ENCODE results near the gene JAKMIP2.
"Not testable (repeated sequence)": the region's sequence is repeated elsewhere in the genome, so short reads cannot be mapped to it uniquely, and the experiment has no call there.

The JAKMIP2 gene

DNA sequence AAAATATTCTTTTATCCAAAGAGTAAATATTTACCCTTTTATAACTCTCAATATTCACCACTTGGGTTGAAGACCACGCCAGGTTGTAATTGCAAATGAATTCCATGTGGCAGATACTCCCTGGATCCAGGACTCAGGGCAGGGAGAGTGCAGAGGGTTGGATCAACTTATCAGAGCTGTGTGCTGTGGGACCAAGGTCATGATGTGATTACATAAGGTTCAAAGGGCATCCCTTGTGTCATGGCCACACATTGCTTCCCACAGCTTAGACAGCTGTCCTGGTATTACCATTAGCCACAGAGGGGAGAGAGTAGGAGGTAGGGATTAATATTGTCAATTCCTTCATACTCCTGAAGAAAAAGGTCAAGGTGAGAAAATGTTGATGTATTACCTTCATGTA, 133.9 kb downstream of the JAKMIP2 start:
- DNase-seq (ENCODE audit: insufficient read length, low spot score) (no peak), FAIRE-seq (no peak)
- TF ChIP-seq SPI1 (IDR thresholded peaks at IDR 0.05; ENCODE audit: low read depth, low read length): no peak
- no peak for TF ChIP-seq POLR2AphosphoS5 (IDR thresholded peaks at IDR 0.05; ENCODE audit: low read depth, low read length)
- TF ChIP-seq TAF1 (IDR thresholded peaks at IDR 0.05; ENCODE audit: low read depth, low read length): no peak
- TF ChIP-seq POU2F2 (IDR thresholded peaks at IDR 0.05; ENCODE audit: low read depth, low read length): no peak
- no peak for TF ChIP-seq PAX5 (IDR thresholded peaks at IDR 0.05; ENCODE audit: insufficient read depth, low read length, severe bottlenecking)
- no peak for TF ChIP-seq POLR2A (IDR thresholded peaks at IDR 0.05; ENCODE audit: low read depth, low read length)

DNA sequence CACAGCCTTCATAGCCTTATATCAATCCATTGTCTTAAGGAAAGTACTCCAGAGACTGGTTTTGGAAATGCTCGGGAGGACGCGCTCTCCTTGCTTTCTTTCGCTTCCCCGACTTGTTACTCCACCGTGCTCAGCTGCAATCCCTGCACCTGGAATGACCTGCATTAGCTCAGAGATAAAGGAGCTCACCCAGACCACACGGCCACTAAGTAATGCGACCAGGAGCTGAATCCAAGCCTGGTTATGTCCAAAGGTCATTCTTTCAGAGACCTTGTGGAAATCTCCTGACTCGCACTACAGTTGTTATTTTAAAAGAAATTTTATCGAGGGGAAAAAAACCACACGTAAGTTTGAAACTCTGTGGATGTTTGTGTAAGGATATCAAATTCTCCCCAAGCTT, 137.3 kb downstream of the JAKMIP2 start:
- FAIRE-seq (no peak), DNase-seq (ENCODE audit: insufficient read length, low spot score) (no peak)
- no peak for TF ChIP-seq POLR2AphosphoS5 (IDR thresholded peaks at IDR 0.05; ENCODE audit: low read depth, low read length)
- no peak for TF ChIP-seq PAX5 (IDR thresholded peaks at IDR 0.05; ENCODE audit: insufficient read depth, low read length, severe bottlenecking)
- no peak for TF ChIP-seq POLR2A (IDR thresholded peaks at IDR 0.05; ENCODE audit: low read depth, low read length)
- no peak for TF ChIP-seq POU2F2 (IDR thresholded peaks at IDR 0.05; ENCODE audit: low read depth, low read length)
- TF ChIP-seq TAF1 (IDR thresholded peaks at IDR 0.05; ENCODE audit: low read depth, low read length): no peak
- TF ChIP-seq SPI1 (IDR thresholded peaks at IDR 0.05; ENCODE audit: low read depth, low read length): no peak

DNA sequence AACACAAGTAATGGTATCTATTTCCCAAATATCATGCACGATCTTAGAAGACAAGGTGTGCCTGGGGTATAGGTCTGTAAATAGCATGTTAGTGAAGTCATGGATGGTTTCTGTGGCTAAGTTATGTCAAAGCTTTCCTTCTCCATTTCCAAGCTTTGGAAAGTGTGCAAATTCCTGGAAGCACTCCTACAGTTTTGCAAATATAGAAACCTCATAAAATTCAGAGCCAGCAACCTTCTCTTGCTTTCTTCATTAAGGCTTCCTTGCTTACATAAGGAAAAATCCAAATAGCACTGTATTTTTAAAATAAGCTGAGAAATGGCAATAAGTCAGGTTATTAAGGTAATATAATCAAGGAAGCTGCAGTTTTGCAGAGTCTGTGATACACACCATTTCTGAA, 138.1 kb downstream of the JAKMIP2 start:
- TF ChIP-seq TAF1 (IDR thresholded peaks at IDR 0.05; ENCODE audit: low read depth, low read length): no peak
- TF ChIP-seq POU2F2 (IDR thresholded peaks at IDR 0.05; ENCODE audit: low read depth, low read length): no peak
- no peak for TF ChIP-seq SPI1 (IDR thresholded peaks at IDR 0.05; ENCODE audit: low read depth, low read length)
- no peak for TF ChIP-seq PAX5 (IDR thresholded peaks at IDR 0.05; ENCODE audit: insufficient read depth, low read length, severe bottlenecking)
- no peak for TF ChIP-seq POLR2AphosphoS5 (IDR thresholded peaks at IDR 0.05; ENCODE audit: low read depth, low read length)
- no peak for DNase-seq (ENCODE audit: insufficient read length, low spot score)
- FAIRE-seq: no peak

DNA sequence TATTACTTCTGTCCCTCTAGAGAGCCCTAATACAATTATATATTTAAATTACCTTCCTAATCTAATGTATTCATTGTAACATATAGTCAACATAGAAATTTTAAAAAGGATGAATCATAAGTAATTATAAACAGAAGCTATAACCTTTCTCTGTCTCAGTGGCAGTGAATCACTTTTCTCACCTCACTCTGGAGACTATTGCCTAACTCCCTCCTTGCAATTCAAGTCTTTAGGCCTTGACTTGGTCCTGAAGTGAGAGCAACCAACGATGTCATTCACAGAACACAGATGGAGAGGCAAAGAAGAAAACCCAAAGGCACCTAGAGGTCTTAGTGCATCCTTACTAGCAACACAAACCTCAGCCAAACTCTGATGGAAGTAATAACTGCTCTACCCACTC, 139.4 kb downstream of the JAKMIP2 start:
- no peak for DNase-seq (ENCODE audit: insufficient read length, low spot score)
- FAIRE-seq: no peak
- no peak for TF ChIP-seq POU2F2 (IDR thresholded peaks at IDR 0.05; ENCODE audit: low read depth, low read length)
- no peak for TF ChIP-seq POLR2AphosphoS5 (IDR thresholded peaks at IDR 0.05; ENCODE audit: low read depth, low read length)
- TF ChIP-seq SPI1 (IDR thresholded peaks at IDR 0.05; ENCODE audit: low read depth, low read length): no peak
- no peak for TF ChIP-seq PAX5 (IDR thresholded peaks at IDR 0.05; ENCODE audit: insufficient read depth, low read length, severe bottlenecking)
- TF ChIP-seq POLR2A (IDR thresholded peaks at IDR 0.05; ENCODE audit: low read depth, low read length): no peak
- no peak for TF ChIP-seq TAF1 (IDR thresholded peaks at IDR 0.05; ENCODE audit: low read depth, low read length)

DNA sequence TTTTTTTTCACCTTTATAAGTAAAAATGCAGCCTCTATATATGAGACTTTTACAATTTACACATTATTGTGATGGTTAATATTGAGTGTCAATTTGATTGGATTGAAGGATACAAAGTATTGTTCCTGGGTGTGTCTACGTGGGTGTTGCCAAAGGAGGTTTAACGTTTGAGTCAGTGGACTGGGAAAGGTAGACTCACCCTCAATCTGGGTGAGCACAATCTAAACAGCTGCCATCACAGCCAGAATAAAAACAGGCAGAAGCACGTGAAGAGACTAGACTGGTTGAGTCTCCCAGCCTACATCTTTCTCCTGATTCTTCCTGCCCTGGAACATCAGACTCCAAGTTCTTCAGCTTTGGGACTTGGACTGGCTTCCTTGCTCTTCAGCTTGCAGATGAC, 139.9 kb downstream of the JAKMIP2 start:
- FAIRE-seq (no peak), DNase-seq (ENCODE audit: insufficient read length, low spot score) (no peak)
- TF ChIP-seq POLR2AphosphoS5 (IDR thresholded peaks at IDR 0.05; ENCODE audit: low read depth, low read length): no peak
- TF ChIP-seq POU2F2 (IDR thresholded peaks at IDR 0.05; ENCODE audit: low read depth, low read length): no peak
- TF ChIP-seq PAX5 (IDR thresholded peaks at IDR 0.05; ENCODE audit: insufficient read depth, low read length, severe bottlenecking): no peak
- no peak for TF ChIP-seq TAF1 (IDR thresholded peaks at IDR 0.05; ENCODE audit: low read depth, low read length)
- TF ChIP-seq SPI1 (IDR thresholded peaks at IDR 0.05; ENCODE audit: low read depth, low read length): no peak
- no peak for TF ChIP-seq POLR2A (IDR thresholded peaks at IDR 0.05; ENCODE audit: low read depth, low read length)

DNA sequence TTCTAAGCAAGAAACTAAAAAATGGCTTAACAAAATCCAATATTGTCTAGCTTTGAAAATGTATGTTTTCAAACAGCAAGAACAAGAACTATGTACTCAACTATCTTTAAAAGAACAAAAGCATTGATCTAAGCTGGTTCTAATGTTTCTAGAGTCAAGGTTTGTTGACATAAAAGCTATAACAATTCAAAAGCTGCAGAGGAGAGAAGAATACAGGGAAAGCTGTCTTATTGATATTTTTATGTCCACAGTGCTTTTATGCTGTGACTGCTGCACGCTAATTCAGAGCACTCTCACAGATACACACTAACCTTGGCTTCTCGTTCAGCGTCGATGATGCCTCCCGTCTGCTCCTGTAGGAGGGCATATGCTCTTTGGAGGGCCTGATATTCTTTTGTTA, 143.2 kb downstream of the JAKMIP2 start:
- FAIRE-seq (no peak), DNase-seq (ENCODE audit: insufficient read length, low spot score) (no peak)
- TF ChIP-seq TAF1 (IDR thresholded peaks at IDR 0.05; ENCODE audit: low read depth, low read length) (no peak), POU2F2 (IDR thresholded peaks at IDR 0.05; ENCODE audit: low read depth, low read length) (no peak), POLR2A (IDR thresholded peaks at IDR 0.05; ENCODE audit: low read depth, low read length) (no peak), POLR2AphosphoS5 (IDR thresholded peaks at IDR 0.05; ENCODE audit: low read depth, low read length) (no peak), SPI1 (IDR thresholded peaks at IDR 0.05; ENCODE audit: low read depth, low read length) (no peak), PAX5 (IDR thresholded peaks at IDR 0.05; ENCODE audit: insufficient read depth, low read length, severe bottlenecking) (no peak)

DNA sequence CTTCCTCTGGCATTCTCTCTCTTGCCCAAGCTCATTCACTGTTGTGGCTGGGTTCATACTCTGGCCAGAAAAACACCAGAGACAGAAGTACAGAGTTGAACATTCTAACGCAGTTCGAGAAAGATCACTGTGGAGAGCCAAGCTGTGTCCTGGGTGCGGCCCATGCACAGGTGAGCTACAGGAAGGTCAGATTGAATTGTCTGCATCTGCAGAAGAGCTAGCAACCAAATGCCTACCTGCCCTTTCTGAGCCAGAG, 145.9 kb downstream of the JAKMIP2 start:
- no peak for DNase-seq (ENCODE audit: insufficient read length, low spot score)
- TF ChIP-seq SPI1 (IDR thresholded peaks at IDR 0.05; ENCODE audit: low read depth, low read length) (no peak), PAX5 (IDR thresholded peaks at IDR 0.05; ENCODE audit: insufficient read depth, low read length, severe bottlenecking) (no peak), POLR2AphosphoS5 (IDR thresholded peaks at IDR 0.05; ENCODE audit: low read depth, low read length) (no peak), POU2F2 (IDR thresholded peaks at IDR 0.05; ENCODE audit: low read depth, low read length) (no peak), POLR2A (IDR thresholded peaks at IDR 0.05; ENCODE audit: low read depth, low read length) (no peak)
- no peak for FAIRE-seq

DNA sequence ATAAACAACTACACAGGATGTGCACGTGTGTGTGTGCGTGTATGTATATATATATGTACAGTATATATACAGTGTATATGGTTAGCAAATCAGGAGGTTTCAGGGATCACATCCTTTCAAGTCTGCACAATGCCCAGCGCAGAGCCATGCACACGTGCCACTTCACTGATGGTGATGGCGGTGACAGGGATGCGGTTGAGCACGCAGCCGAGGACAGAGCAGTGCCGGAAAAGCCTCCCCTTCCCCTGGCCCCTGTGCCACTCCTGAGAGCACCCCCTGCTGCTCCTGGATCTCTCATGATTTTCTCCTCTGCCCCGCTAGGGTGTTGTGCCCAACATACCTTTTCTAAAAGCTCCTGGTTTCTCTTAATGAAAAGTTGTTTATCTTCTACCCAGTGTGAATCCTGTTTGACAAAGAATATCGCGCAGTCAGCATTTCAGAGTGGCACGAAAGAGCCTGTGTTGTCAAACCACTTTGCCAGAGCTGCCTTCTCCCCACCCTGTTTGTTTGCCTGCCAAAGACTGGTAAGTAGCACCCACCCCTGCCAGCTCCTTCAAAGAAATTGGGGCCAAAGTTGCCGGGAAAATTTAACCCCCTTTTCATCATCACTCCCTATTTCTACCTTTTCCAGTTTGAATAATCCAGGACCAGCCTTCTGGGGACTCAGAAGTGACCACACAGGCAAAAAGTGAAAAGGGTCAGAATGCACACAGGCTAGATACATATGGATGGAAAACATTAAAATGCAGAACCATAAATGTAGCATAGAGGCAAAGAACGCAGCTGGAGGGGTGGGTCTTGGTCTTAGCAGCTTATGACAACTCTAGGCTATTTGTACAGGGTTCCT, 146.4 kb downstream of the JAKMIP2 start:
- no peak for FAIRE-seq
- TF ChIP-seq TAF1 (IDR thresholded peaks at IDR 0.05; ENCODE audit: low read depth, low read length) (no peak), POLR2AphosphoS5 (IDR thresholded peaks at IDR 0.05; ENCODE audit: low read depth, low read length) (no peak), POU2F2 (IDR thresholded peaks at IDR 0.05; ENCODE audit: low read depth, low read length) (no peak), POLR2A (IDR thresholded peaks at IDR 0.05; ENCODE audit: low read depth, low read length) (no peak), PAX5 (IDR thresholded peaks at IDR 0.05; ENCODE audit: insufficient read depth, low read length, severe bottlenecking) (no peak), SPI1 (IDR thresholded peaks at IDR 0.05; ENCODE audit: low read depth, low read length) (no peak)

DNA sequence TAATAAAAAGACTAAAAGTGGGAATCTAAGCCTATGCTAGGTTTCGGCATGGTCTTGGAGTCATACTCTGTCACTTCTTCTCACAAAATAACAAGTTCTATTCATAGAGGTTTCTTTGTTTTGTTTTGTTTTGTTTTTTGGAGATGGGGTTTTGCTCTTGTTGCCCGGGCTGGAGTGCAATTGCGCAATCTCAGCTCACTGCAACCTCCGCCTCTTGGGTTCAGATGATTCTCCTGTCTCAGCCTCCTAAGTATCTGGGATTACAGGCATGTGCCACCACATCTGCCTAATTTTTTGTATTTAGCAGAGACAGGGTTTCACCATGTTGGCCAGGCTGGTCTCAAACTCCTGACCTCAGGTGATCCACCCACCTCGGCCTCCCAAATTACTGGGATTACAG, 147.1 kb downstream of the JAKMIP2 start:
- FAIRE-seq: not testable (repeated sequence)

More for the DNA sequence above, 146.4 kb downstream of the JAKMIP2 start:
- DNase-seq (ENCODE audit: insufficient read length, low spot score): no peak

DNA sequence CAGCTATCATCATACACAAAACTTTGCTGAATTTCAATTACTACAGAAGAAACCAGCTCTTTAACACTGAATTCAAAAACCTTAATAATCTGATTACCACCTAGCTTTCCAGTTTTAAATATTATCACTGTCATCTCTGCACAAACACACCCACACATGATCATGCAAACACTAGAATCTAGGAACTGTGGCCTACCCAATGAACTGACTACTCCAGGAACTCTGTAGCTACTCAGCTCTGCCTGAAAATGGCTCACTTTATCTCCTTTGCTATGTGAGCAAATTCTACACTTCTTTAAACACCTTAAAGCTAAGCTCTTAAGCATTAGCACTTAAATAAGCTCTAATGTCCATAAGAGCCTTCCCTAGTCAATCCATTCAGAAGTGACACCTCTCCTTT, 149.4 kb downstream of the JAKMIP2 start:
- no peak for FAIRE-seq
- no peak for DNase-seq (ENCODE audit: insufficient read length, low spot score)
- no peak for TF ChIP-seq POU2F2 (IDR thresholded peaks at IDR 0.05; ENCODE audit: low read depth, low read length)
- TF ChIP-seq SPI1 (IDR thresholded peaks at IDR 0.05; ENCODE audit: low read depth, low read length): no peak
- no peak for TF ChIP-seq POLR2AphosphoS5 (IDR thresholded peaks at IDR 0.05; ENCODE audit: low read depth, low read length)

More for the DNA sequence above, 147.1 kb downstream of the JAKMIP2 start:
- DNase-seq (ENCODE audit: insufficient read length, low spot score): not testable (repeated sequence)

Measured in GM12891 (cell line).